Adrenal gland (tissue), 12 donors: Measurements from ENCODE around the gene ADSL. TPM values are rescaled to one million over a fixed set of nuclear protein-coding genes. Genes with fewer than 3 reads are reported as not detected.

ENCODE experiments used
- DNase-seq, 7 donors: peaks; one replicate each; pipeline ENCODE4 v3.0.0-alpha.2; 2019 to 2020
- H3K27ac ChIP-seq, 5 donors: fragments of 200-600 bp; sonication (generic) in 4 of 5; 1 replicate in 3 of 5; 2 replicates in 2 of 5; pipeline versions ENCODE4 v1.5.1 to v1.8.0; 2016 to 2020; ENCODE audit warnings: mild to moderate bottlenecking in 1 of 5
- H3K27me3 ChIP-seq: fragments of 200-600 bp; 2 replicates; pipeline ENCODE4 v1.8.0; 2021
- H3K36me3 ChIP-seq, 2 donors: fragments of 200-600 bp; replicated peaks in 1 of 2; 1 replicate in 1 of 2; 2 replicates in 1 of 2; pipeline versions ENCODE4 v1.5.1 to v1.8.0; 2018 to 2022
- H3K4me1 ChIP-seq, 2 donors: fragments of 200-600 bp; replicated peaks in 1 of 2; 1 replicate in 1 of 2; 2 replicates in 1 of 2; pipeline versions ENCODE4 v1.5.1 to v1.8.0; 2018 to 2021
- H3K4me3 ChIP-seq, 4 donors: fragments of 200-600 bp; sonication (generic) in 3 of 4; one replicate each; pipeline ENCODE4 v1.5.1; 2016 to 2018
- H3K9me3 ChIP-seq, 3 donors: fragments of 200-600 bp; sonication (generic) in 1 of 3; replicated peaks in 1 of 3; 1 replicate in 2 of 3; 2 replicates in 1 of 3; pipeline versions ENCODE4 v1.5.1 to v1.8.0; 2016 to 2021
- CTCF ChIP-seq, 6 experiments: fragments of 450-650 bp in 4 of 6; fragments of 200-600 bp in 2 of 6; sonication (generic) in 1 of 6; IDR thresholded peaks; 1 replicate in 5 of 6; 2 replicates in 1 of 6; pipeline versions ENCODE4 v1.5.1 to v1.8.0; 2016 to 2021; ENCODE audit warnings: antibody characterized with exemption in 6 of 6, mild to moderate bottlenecking in 2 of 6, moderate library complexity in 1 of 6
- POLR2A ChIP-seq, 2 donors: fragments of 450-650 bp; IDR thresholded peaks; one replicate each; pipeline ENCODE4 v1.6.1; 2017; ENCODE audit warnings: antibody characterized with exemption in 2 of 2, mild to moderate bottlenecking in 2 of 2, moderate library complexity in 1 of 2
- WGBS, 4 donors: extraction: QIAGEN DNeasy Blood & Tissue Kit in 2 of 4; methylation state at CpG; one replicate each; pipeline versions ENCODE4 v1.1.5 to v1.1.7; 2013 to 2017; 5-methylcytosine and 5-hydroxymethylcytosine counted together
- intact Hi-C, 2 donors: fragments of 100-400 bp; cut with DNase I; formaldehyde crosslinking; loops; one replicate each; pipeline versions ENCODE4 v1.14.1 to v1.15.0; 2022 to 2023
- polyA plus RNA-seq, 3 donors: library from polyadenylated mRNA; stranded (reverse); fragments of 200-250 nt in 2 of 3; fragments of 350-450 nt in 1 of 3; fragmentation: Illumina TruSeq in 1 of 3; extraction: RNeasy Lipid Tissue Mini Kit (QIAGEN cat#74804) in 1 of 3; gene quantifications; one replicate each; pipeline ENCODE4 v1.2.3, GENCODE V29; 2013 to 2014
- total RNA-seq, 9 donors: library from RNA; depleted of rRNA in 4 of 9; stranded (reverse); fragments of >200 nt in 4 of 9; fragments of 120-200 nt in 1 of 9; fragmentation: NEBNext Ultra II Directional in 1 of 9; extraction: Animal tissue kit (Norgen Biotek cat#: 25700) in 1 of 9; gene quantifications; one replicate each; pipeline versions ENCODE4 v1.1.0 to v1.2.4, GENCODE V29; 2013 to 2023
- donor health status: healthy with polysubstance abuse.
- donor health status: Bipolar disorder and iron deficiency.
- donor health status: DM: yes; HTN: yes; CAD: no.
- donor health status: DM: no; HTN: no; CAD: no.
- donor health status: DM: no; HTN: no; CAD: no.
- donor health status: DM: yes; HTN: yes; CAD: no.

The ADSL gene
- total and polyA plus RNA-seq, 12 donors, result 26.8 to 107 (median 57.5) TPM

GRCh38 chr22:40422558-40423309 lies 76.4 kb downstream of the ADSL start:
- 90 to 98% (median 94%) methylated on average over 8 to 9 of the region's 9 CpGs for WGBS, 4 donors
- peak in 1 of 7 donors; percentile 21 for DNase-seq
- H3K36me3 ChIP-seq, result peaks cover 0 to 68% of the 10 kb centered on the region in 2 donors

GRCh38 chr22:40423310-40423688 lies 77.0 kb downstream of the ADSL start:
- peaks cover 0 to 16% of the 10 kb centered on the region in 2 donors for H3K4me1 ChIP-seq
- intact Hi-C loops, result no loop called here
- TF ChIP-seq CTCF (IDR thresholded peaks at IDR 0.05) (no peak), POLR2A (IDR thresholded peaks at IDR 0.05) (no peak)
- no peaks in the 10 kb centered on the region for H3K9me3 ChIP-seq
- WGBS, 4 donors, result 74 to 82% (median 80%) methylated on average over 5 of the region's 5 CpGs
- DNase-seq, result no peak
- H3K27ac ChIP-seq, result no peak overlapping the region
- H3K4me3 ChIP-seq, result no peak overlapping the region
- no peaks in the 10 kb centered on the region for H3K27me3 ChIP-seq
- peaks cover 0 to 67% of the 10 kb centered on the region in 2 donors for H3K36me3 ChIP-seq

More at GRCh38 chr22:40422558-40423309, 76.4 kb downstream of the ADSL start:
- H3K4me1 ChIP-seq, result peaks cover 0 to 16% of the 10 kb centered on the region in 2 donors
- H3K9me3 ChIP-seq, result no peaks in the 10 kb centered on the region
- no peak overlapping the region for H3K27ac ChIP-seq
- intact Hi-C loops, result no loop called here
- no peak for TF ChIP-seq POLR2A (IDR thresholded peaks at IDR 0.05)
- no peak for TF ChIP-seq CTCF (IDR thresholded peaks at IDR 0.05)
- no peak overlapping the region for H3K4me3 ChIP-seq
- no peaks in the 10 kb centered on the region for H3K27me3 ChIP-seq

- WGBS, 4 donors, result 86 to 97% (median 92%) methylated on average over 7 to 17 of the region's 17 CpGs
- Histone ChIP-seq H3K27me3 (no peaks in the 10 kb centered on the region), H3K9me3 (no peaks in the 10 kb centered on the region), H3K27ac (no peak overlapping the region), H3K4me1 (peaks cover 0 to 16% of the 10 kb centered on the region in 2 donors), H3K4me3 (no peak overlapping the region), H3K36me3 (peaks cover 0 to 67% of the 10 kb centered on the region in 2 donors)
- intact Hi-C loops, result no loop called here
- DNase-seq, result peak in 1 of 7 donors; percentile 15
- TF ChIP-seq POLR2A (IDR thresholded peaks at IDR 0.05), result no peak
- no peak for TF ChIP-seq CTCF (IDR thresholded peaks at IDR 0.05)
These were observed 77.8 kb downstream of the ADSL start for GRCh38 chr22:40423882-40424640.

- Histone ChIP-seq H3K27ac (no peak overlapping the region), H3K9me3 (no peaks in the 10 kb centered on the region), H3K4me3 (no peak overlapping the region), H3K36me3 (peaks cover 0 to 67% of the 10 kb centered on the region in 2 donors), H3K27me3 (no peaks in the 10 kb centered on the region), H3K4me1 (peaks cover 0 to 16% of the 10 kb centered on the region in 2 donors)
- DNase-seq, result peak in 2 of 7 donors; percentile 24 to 53
- 85 to 92% (median 89%) methylated on average over 5 of the region's 5 CpGs for WGBS, 4 donors
- intact Hi-C loops, result no loop called here
- TF ChIP-seq POLR2A (IDR thresholded peaks at IDR 0.05), result no peak
- no peak for TF ChIP-seq CTCF (IDR thresholded peaks at IDR 0.05)
These were observed 78.8 kb downstream of the ADSL start for GRCh38 chr22:40425082-40425481.
